ENCODE results near the gene EN2.

- TF ChIP-seq POLR2A (IDR thresholded peaks at IDR 0.05) (no peak), CTCF (IDR thresholded peaks at IDR 0.05) (no peak)
These were observed 49.6 kb downstream of the EN2 start for GRCh38 chr7:155507576-155507975.

Measured in right lobe of liver (tissue), 4 donors.